Prostate gland (tissue), 2 donors: Measurements from ENCODE around the gene MGRN1. TPM values are rescaled to one million over a fixed set of nuclear protein-coding genes. Genes with fewer than 3 reads are reported as not detected.

ENCODE experiments used
- DNase-seq: peaks from one replicate; pipeline ENCODE4 v3.0.0-alpha.2; 2019; ENCODE audit warnings: low spot score
- H3K27ac ChIP-seq, 2 donors: fragments of 200-600 bp; sonication (generic); 2 replicates each; pipeline ENCODE4 v1.5.1; 2017 to 2019
- H3K27me3 ChIP-seq: fragments of 200-600 bp; sonication (generic); replicated peaks from 2 replicates; pipeline ENCODE4 v1.5.1; 2019; ENCODE audit not compliant: insufficient read depth
- H3K36me3 ChIP-seq, 2 donors: fragments of 200-600 bp; sonication (generic); 1 replicate in 1 of 2; 2 replicates in 1 of 2; pipeline versions ENCODE4 v1.5.1 to v1.8.1; 2017 to 2019
- H3K4me1 ChIP-seq: fragments of 200-600 bp; sonication (generic); replicated peaks from 2 replicates; pipeline ENCODE4 v1.5.1; 2019
- H3K4me3 ChIP-seq, 2 donors: fragments of 200-600 bp; sonication (generic); 2 replicates each; pipeline ENCODE4 v1.5.1; 2017 to 2019
- H3K9me3 ChIP-seq: fragments of 200-600 bp; sonication (generic); 2 replicates; pipeline ENCODE4 v1.5.1; 2017
- POLR2A ChIP-seq: fragments of 450-650 bp; IDR thresholded peaks from one replicate; pipeline ENCODE4 v1.6.1; 2016; ENCODE audit warnings: antibody characterized with exemption, mild to moderate bottlenecking
- POLR2AphosphoS5 ChIP-seq: sonication (generic); formaldehyde crosslinking; IDR thresholded peaks from one replicate; pipeline ENCODE4 v1.6.1; 2017; ENCODE audit warnings: antibody characterized with exemption
- WGBS: methylation state at CpG from one replicate; pipeline ENCODE4 v1.1.5; 2018; 5-methylcytosine and 5-hydroxymethylcytosine counted together
- intact Hi-C: fragments of 100-400 bp; cut with DNase I; formaldehyde crosslinking; loops from one replicate; pipeline ENCODE4 v1.14.2; 2022
- total RNA-seq, 2 donors: library from RNA; depleted of rRNA; stranded (reverse); fragments of >200 nt; gene quantifications; one replicate each; pipeline ENCODE4 v1.1.0, GENCODE V29; 2016
- TF ChIP-seq, protein P1 (sequence below), 4 experiments: fragments of 200-600 bp in 2 of 4; fragments of 450-650 bp in 2 of 4; sonication (generic) in 2 of 4; IDR thresholded peaks; 1 replicate in 3 of 4; 2 replicates in 1 of 4; pipeline ENCODE4 v1.5.1; 2016 to 2019; ENCODE audit warnings: antibody characterized with exemption in 4 of 4, mild to moderate bottlenecking in 2 of 4, moderate library complexity in 2 of 4

Gene MGRN1
- total RNA-seq, 2 donors from 2014 or later, result 59.6 to 101 TPM

DNA sequence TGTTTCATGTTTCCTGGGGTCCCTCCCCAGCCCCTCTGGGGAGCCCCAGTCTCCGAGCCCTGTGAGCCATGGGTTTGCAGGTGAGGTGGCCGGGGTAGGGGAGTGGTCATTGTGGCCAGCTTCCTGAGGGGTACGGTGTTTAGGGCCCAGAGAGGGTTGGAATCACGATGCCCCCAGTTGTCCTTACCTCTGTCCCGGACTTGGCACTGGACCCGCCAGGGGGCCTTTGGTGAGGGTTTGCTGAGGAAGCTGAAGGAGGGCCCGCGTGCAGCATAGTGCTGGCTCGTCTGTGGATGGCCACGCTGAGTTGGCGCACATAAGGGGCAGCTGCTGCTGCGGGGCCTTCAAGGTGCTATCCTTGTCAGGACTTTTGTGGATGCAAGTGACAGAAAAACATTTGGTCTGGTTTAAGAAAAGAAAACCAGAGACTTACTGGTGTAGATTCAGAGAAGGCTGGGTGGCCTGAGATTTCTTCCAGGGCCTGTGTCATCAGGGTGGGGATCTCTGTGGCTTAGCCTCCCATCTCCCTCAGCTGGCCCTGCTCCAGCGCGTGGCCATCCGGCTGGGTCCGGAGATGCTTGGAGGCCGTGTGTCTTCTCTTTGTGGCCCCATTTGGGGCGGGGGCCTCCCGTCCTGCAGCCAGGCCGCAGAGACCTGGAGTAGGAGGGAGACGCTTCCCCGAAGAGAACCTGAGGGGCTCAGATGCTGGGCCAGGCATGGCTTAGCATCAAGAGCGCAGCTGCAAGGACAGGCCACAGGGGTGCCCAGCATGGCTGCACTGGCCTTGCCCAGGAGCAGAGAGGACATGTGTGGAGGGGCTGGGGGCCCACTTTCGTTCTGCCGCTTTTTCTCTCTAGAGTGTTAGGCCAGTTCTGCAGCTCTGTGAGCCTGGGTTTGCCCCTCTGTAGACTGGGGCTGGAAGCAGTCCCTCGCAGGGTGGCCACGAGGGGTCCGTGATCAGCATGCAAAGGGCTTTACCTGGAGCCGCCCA is 35.0 kb downstream of the MGRN1 start:
- H3K4me3 ChIP-seq, result no peak overlapping the region
- H3K36me3 ChIP-seq, result peaks cover 0 to 6% of the 10 kb centered on the region in 2 donors
- TF ChIP-seq POLR2A (no peak), POLR2AphosphoS5 (no peak)
- TF ChIP-seq, protein P1, sequence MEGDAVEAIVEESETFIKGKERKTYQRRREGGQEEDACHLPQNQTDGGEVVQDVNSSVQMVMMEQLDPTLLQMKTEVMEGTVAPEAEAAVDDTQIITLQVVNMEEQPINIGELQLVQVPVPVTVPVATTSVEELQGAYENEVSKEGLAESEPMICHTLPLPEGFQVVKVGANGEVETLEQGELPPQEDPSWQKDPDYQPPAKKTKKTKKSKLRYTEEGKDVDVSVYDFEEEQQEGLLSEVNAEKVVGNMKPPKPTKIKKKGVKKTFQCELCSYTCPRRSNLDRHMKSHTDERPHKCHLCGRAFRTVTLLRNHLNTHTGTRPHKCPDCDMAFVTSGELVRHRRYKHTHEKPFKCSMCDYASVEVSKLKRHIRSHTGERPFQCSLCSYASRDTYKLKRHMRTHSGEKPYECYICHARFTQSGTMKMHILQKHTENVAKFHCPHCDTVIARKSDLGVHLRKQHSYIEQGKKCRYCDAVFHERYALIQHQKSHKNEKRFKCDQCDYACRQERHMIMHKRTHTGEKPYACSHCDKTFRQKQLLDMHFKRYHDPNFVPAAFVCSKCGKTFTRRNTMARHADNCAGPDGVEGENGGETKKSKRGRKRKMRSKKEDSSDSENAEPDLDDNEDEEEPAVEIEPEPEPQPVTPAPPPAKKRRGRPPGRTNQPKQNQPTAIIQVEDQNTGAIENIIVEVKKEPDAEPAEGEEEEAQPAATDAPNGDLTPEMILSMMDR (IDR thresholded peaks at IDR 0.05), result no peak
- no peak overlapping the region for H3K27ac ChIP-seq
- H3K27me3 ChIP-seq, result no peaks in the 10 kb centered on the region
- H3K4me1 ChIP-seq, result no peaks in the 10 kb centered on the region
- DNase-seq, result no peak
- intact Hi-C loops, result no loop called here
- WGBS, result 77% methylated on average over 29 of the region's 29 CpGs
- H3K9me3 ChIP-seq, result no peaks in the 10 kb centered on the region

DNA sequence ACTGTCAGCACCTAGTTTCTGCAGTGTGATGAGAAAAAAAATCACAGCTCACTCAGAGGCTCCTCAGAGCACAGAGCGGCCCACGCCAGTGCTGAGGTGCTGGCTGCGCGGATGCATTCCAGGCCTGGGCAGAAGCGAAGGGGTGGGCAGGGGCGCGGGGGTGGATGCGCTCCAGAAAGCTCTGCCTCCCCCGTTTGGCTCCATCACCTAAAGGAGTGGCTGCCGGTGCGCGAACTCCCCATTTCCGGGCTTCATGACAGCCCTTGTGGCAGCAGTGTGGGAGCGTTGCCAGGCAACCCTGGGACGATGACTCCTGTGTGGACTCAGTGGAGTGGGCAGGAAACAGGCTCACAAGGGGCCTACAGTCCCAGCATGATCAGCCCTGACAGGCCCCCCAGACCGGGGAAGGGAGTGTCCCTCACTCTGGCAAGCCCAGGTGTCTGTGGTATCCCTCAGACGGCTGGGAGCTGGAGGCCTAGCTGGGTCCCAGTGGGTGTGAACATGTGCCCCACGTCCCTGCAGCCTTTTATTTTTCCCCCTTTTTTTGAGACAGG is 35.9 kb downstream of the MGRN1 start:
- Histone ChIP-seq H3K27ac (no peak overlapping the region), H3K9me3 (no peaks in the 10 kb centered on the region), H3K36me3 (peaks cover 0 to 6% of the 10 kb centered on the region in 2 donors), H3K4me3 (no peak overlapping the region), H3K27me3 (no peaks in the 10 kb centered on the region), H3K4me1 (no peaks in the 10 kb centered on the region)
- intact Hi-C loops, result no loop called here
- TF ChIP-seq POLR2A (no peak), POLR2AphosphoS5 (no peak)
- TF ChIP-seq, protein P1 (IDR thresholded peaks at IDR 0.05), result no peak
- DNase-seq, result no peak
- WGBS, result 23% methylated on average over 18 of the region's 18 CpGs

DNA sequence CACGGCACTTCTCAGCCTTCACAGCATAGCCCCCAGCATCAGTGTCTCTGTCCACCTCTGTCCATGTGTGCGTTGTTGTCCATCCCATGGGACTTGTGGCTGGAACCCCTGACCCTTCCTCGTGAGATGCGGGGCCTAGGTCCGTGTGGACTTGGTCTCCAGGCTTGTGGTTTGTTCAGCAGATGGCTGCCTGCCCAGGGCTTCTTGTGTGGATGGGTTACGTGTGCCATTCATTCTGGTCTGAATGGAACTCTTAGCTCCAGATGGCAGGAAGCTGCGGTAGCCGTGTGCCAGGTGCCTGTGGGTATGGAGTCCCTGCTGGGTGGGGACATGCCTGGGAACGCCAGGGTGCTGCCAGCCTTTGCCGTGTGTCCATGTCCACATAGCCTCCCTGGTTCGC is 37.0 kb downstream of the MGRN1 start:
- intact Hi-C loops, result no loop called here
- H3K27me3 ChIP-seq, result no peaks in the 10 kb centered on the region
- TF ChIP-seq, protein P1 (IDR thresholded peaks at IDR 0.05), result no peak
- TF ChIP-seq POLR2AphosphoS5 (no peak), POLR2A (no peak)
- DNase-seq, result no peak
- peaks cover 0 to 6% of the 10 kb centered on the region in 2 donors for H3K36me3 ChIP-seq
- H3K4me3 ChIP-seq, result no peak overlapping the region
- H3K4me1 ChIP-seq, result no peaks in the 10 kb centered on the region
- no peak overlapping the region for H3K27ac ChIP-seq
- no peaks in the 10 kb centered on the region for H3K9me3 ChIP-seq
- WGBS, result 54% methylated on average over 11 of the region's 11 CpGs

DNA sequence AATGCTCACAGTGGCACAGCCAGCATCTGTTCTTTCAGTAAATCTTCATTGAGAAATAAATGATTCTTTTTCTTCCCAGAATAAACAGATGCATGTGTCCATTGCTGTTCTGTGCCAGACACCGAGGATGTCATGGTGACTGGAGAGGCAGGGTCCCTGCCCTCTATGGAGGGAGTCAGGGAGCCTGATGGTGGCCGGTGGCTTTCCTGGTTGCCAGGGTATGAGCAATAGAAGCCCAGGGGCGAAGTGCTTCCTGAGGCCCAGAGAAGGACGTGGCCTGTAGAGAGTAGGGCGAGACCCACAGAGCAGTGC is 38.8 kb downstream of the MGRN1 start:
- Histone ChIP-seq H3K27me3 (no peaks in the 10 kb centered on the region), H3K9me3 (no peaks in the 10 kb centered on the region), H3K27ac (no peak overlapping the region), H3K36me3 (peaks cover 0 to 12% of the 10 kb centered on the region in 2 donors), H3K4me3 (no peak overlapping the region), H3K4me1 (no peaks in the 10 kb centered on the region)
- TF ChIP-seq POLR2AphosphoS5 (no peak), POLR2A (no peak)
- TF ChIP-seq, protein P1 (IDR thresholded peaks at IDR 0.05), result no peak
- no peak for DNase-seq
- intact Hi-C loops, result no loop called here
- 82% methylated on average over 5 of the region's 5 CpGs for WGBS
